GM23248 (cell line): ENCODE data around the gene SH3BP2. TPM values are rescaled to one million over a fixed set of nuclear protein-coding genes. Genes with fewer than 3 reads are reported as not detected.

Experiments used
- DNase-seq: peaks from one replicate; pipeline ENCODE4 v3.0.0-alpha.2; 2015
- H2AFZ ChIP-seq: fragments of 200-600 bp; sonication (generic); 2 replicates; pipeline ENCODE4 v1.6.1; 2016; ENCODE audit warnings: antibody characterized with exemption
- H3F3A ChIP-seq: fragments of 200-600 bp; sonication (generic); 2 replicates; pipeline ENCODE4 v1.6.1; 2016; ENCODE audit warnings: mild to moderate bottlenecking, antibody characterized with exemption, mixed run types; ENCODE audit not compliant: insufficient read depth
- H3K27ac ChIP-seq: fragments of 200-600 bp; sonication (generic); 2 replicates; pipeline ENCODE4 v1.5.1; 2016; ENCODE audit warnings: mild to moderate bottlenecking
- H3K27me3 ChIP-seq: fragments of 200-600 bp; sonication (generic); replicated peaks from 2 replicates; pipeline ENCODE4 v1.6.1; 2016; ENCODE audit warnings: mild to moderate bottlenecking; ENCODE audit not compliant: insufficient read depth
- H3K36me3 ChIP-seq: fragments of 200-600 bp; sonication (generic); 2 replicates; pipeline ENCODE4 v1.6.1; 2016; ENCODE audit warnings: low read depth, mild to moderate bottlenecking
- H3K4me1 ChIP-seq: fragments of 200-600 bp; sonication (generic); 2 replicates; pipeline ENCODE4 v1.6.1; 2016; ENCODE audit warnings: mild to moderate bottlenecking; ENCODE audit not compliant: insufficient read depth
- H3K4me2 ChIP-seq: fragments of 200-600 bp; sonication (generic); one replicate; pipeline ENCODE4 v1.6.1; 2016; ENCODE audit warnings: mild to moderate bottlenecking; ENCODE audit not compliant: unreplicated experiment
- H3K4me3 ChIP-seq: fragments of 200-600 bp; sonication (generic); 2 replicates; pipeline ENCODE4 v1.5.1; 2016; ENCODE audit warnings: mild to moderate bottlenecking
- H3K79me2 ChIP-seq: fragments of 200-600 bp; sonication (generic); 2 replicates; pipeline ENCODE4 v1.6.1; 2016; ENCODE audit warnings: mild to moderate bottlenecking; ENCODE audit not compliant: insufficient read depth
- H3K9ac ChIP-seq: fragments of 200-600 bp; sonication (generic); 2 replicates; pipeline ENCODE4 v1.6.1; 2016; ENCODE audit warnings: mild to moderate bottlenecking
- H3K9me2 ChIP-seq: fragments of 200-600 bp; sonication (generic); 2 replicates; pipeline ENCODE4 v1.6.1; 2016; ENCODE audit warnings: mixed run types, mild to moderate bottlenecking, moderate library complexity; ENCODE audit not compliant: insufficient read depth
- H3K9me3 ChIP-seq: fragments of 200-600 bp; sonication (generic); one replicate; pipeline ENCODE4 v1.6.1; 2017; ENCODE audit warnings: low read depth
- H4K20me1 ChIP-seq: fragments of 200-600 bp; sonication (generic); 2 replicates; pipeline ENCODE4 v1.6.0; 2016; ENCODE audit not compliant: insufficient read depth
- EZH2 ChIP-seq: fragments of 200-600 bp; sonication (generic); IDR thresholded peaks from 2 replicates; pipeline ENCODE4 v1.6.1; 2018; ENCODE audit warnings: antibody characterized with exemption, mild to moderate bottlenecking; ENCODE audit not compliant: insufficient read depth, poor library complexity, severe bottlenecking
- EZH2phosphoT487 ChIP-seq: fragments of 200-600 bp; sonication (generic); IDR thresholded peaks from 2 replicates; pipeline ENCODE4 v1.6.1; 2018; ENCODE audit warnings: antibody characterized with exemption, moderate library complexity, mild to moderate bottlenecking, low read depth; ENCODE audit not compliant: insufficient read depth
- WGBS, 2 experiments: methylation state at CpG; one replicate each; pipeline ENCODE4 v1.1.6; 2015 to 2017; ENCODE audit warnings: low lambda C conversion rate in 2 of 2, low coverage in 1 of 2; ENCODE audit errors: missing lambda C conversion rate in 2 of 2; 5-methylcytosine and 5-hydroxymethylcytosine counted together
- in situ Hi-C: fragments of 300-500 bp; cut with MboI; formaldehyde crosslinking; loops from 2 replicates; pipeline ENCODE4 v1.15.0; 2020
- polyA plus RNA-seq: library from polyadenylated mRNA; unstranded; fragments of >200 nt; fragmentation: Nextera tagmentation; extraction: Ambion mirVana; gene quantifications from 2 replicates; pipeline ENCODE4 v1.2.1, GENCODE V29; 2016
- total RNA-seq: library from RNA; depleted of rRNA; stranded (reverse); fragments of >200 nt; shearing (Covaris generic); gene quantifications from 2 replicates; pipeline ENCODE4 v1.2.3, GENCODE V29; 2014

Gene SH3BP2
- total and polyA plus RNA-seq, 2 experiments from 2014 or later = 20.9 to 31.2 TPM

DNA sequence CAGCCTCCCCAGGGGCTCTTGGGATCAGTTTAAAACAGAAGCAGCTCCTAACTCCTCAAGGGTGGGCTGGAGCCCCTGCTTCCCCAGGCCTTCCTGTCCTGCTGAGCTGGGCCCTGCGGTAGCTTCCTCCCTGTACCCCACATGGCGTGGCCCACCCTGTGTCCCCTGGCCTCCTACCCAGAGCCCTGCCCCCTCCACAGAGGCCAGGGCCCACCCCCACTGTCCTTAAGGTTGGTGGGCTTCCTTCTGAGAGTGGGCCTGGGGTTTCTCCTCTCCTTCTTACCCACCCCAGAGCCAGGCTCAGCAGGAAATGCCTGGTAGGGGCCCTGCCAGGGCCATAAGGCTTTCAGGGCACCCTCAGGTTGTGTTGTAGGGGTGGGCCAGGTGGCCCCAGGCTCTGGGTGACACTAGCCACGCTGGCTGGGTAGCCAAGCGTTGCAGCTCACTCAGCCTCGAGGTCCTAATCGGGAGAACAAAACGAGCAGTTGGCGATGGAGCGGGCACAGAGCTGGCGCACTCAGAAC, 11.6 kb downstream of the SH3BP2 start:
- peaks cover 89% of the 10 kb centered on the region for H3K79me2 ChIP-seq
- TF ChIP-seq EZH2 (no peak), EZH2phosphoT487 (no peak)
- no peak for DNase-seq

GRCh38 chr4:2804973-2805501, 12.2 kb downstream of the SH3BP2 start:
- H3K9me2 ChIP-seq = no peaks in the 10 kb centered on the region
- no peaks in the 10 kb centered on the region for H3K36me3 ChIP-seq
- no peak for DNase-seq
- H3K4me3 ChIP-seq = no peak overlapping the region
- H2AFZ ChIP-seq = no peak overlapping the region
- peaks cover 15% of the 10 kb centered on the region for H3K4me1 ChIP-seq
- no peak overlapping the region for H3K9ac ChIP-seq
- H3K9me3 ChIP-seq = no peaks in the 10 kb centered on the region
- 91 to 92% methylated on average over 11 to 13 of the region's 13 CpGs for WGBS, 2 experiments
- no peaks in the 10 kb centered on the region for H3K27me3 ChIP-seq
- H3K4me2 ChIP-seq = no peak overlapping the region
- no peak overlapping the region for H3K27ac ChIP-seq
- no peaks in the 10 kb centered on the region for H3F3A ChIP-seq
- no peaks in the 10 kb centered on the region for H4K20me1 ChIP-seq
- in situ Hi-C loops = no loop called here
- TF ChIP-seq EZH2phosphoT487 (no peak), EZH2 (no peak)
- H3K79me2 ChIP-seq = peaks cover 88% of the 10 kb centered on the region

More for the DNA sequence above, 11.6 kb downstream of the SH3BP2 start:
- no peaks in the 10 kb centered on the region for H3K9me2 ChIP-seq
- 79 to 81% methylated on average over 9 to 10 of the region's 10 CpGs for WGBS, 2 experiments
- peaks cover 15% of the 10 kb centered on the region for H3K4me1 ChIP-seq
- no peak overlapping the region for H3K4me2 ChIP-seq
- in situ Hi-C loops = no loop called here
- H3K4me3 ChIP-seq = no peak overlapping the region
- H3K9me3 ChIP-seq = no peaks in the 10 kb centered on the region
- no peaks in the 10 kb centered on the region for H3K36me3 ChIP-seq
- H3F3A ChIP-seq = no peaks in the 10 kb centered on the region
- no peak overlapping the region for H3K9ac ChIP-seq
- H3K27ac ChIP-seq = no peak overlapping the region
- H2AFZ ChIP-seq = no peak overlapping the region
- no peaks in the 10 kb centered on the region for H4K20me1 ChIP-seq
- no peaks in the 10 kb centered on the region for H3K27me3 ChIP-seq

GRCh38 chr4:2805712-2806389, 13.0 kb downstream of the SH3BP2 start:
- WGBS, 2 experiments = 75 to 80% methylated on average over 17 to 20 of the region's 20 CpGs
- in situ Hi-C loops = no loop called here
- H3K9me2 ChIP-seq = no peaks in the 10 kb centered on the region
- no peak overlapping the region for H3K4me3 ChIP-seq
- peaks cover 9% of the 10 kb centered on the region for H3K4me1 ChIP-seq
- H3K4me2 ChIP-seq = no peak overlapping the region
- no peak overlapping the region for H3K27ac ChIP-seq
- H3K27me3 ChIP-seq = no peaks in the 10 kb centered on the region
- DNase-seq = no peak
- no peaks in the 10 kb centered on the region for H3F3A ChIP-seq
- H3K36me3 ChIP-seq = no peaks in the 10 kb centered on the region
- no peaks in the 10 kb centered on the region for H4K20me1 ChIP-seq
- no peak overlapping the region for H2AFZ ChIP-seq
- no peak for TF ChIP-seq EZH2phosphoT487
- no peak for TF ChIP-seq EZH2
- H3K9me3 ChIP-seq = no peaks in the 10 kb centered on the region
- peaks cover 81% of the 10 kb centered on the region for H3K79me2 ChIP-seq
- no peak overlapping the region for H3K9ac ChIP-seq

- Histone ChIP-seq H3K27ac (no peak overlapping the region), H4K20me1 (no peaks in the 10 kb centered on the region), H3F3A (no peaks in the 10 kb centered on the region), H3K4me1 (peaks cover 1% of the 10 kb centered on the region; the same call in 1 of the 2 replicates), H3K9me2 (no peaks in the 10 kb centered on the region), H3K9me3 (no peaks in the 10 kb centered on the region), H3K36me3 (no peaks in the 10 kb centered on the region), H3K79me2 (peaks cover 80% of the 10 kb centered on the region), H3K4me2 (no peak overlapping the region), H3K27me3 (no peaks in the 10 kb centered on the region), H3K9ac (no peak overlapping the region), H2AFZ (no peak overlapping the region), H3K4me3 (no peak overlapping the region)
- WGBS, 2 experiments = 59 to 63% methylated on average over 24 to 28 of the region's 28 CpGs
- no peak for TF ChIP-seq EZH2phosphoT487
- TF ChIP-seq EZH2 = no peak
- peak; percentile 80 for DNase-seq
- in situ Hi-C loops = no loop called here
Measured at GRCh38 chr4:2806390-2807355, 13.8 kb downstream of the SH3BP2 start.
